ENCODE data around the gene SERINC5.
"Not testable (repeated sequence)": the region's sequence is repeated elsewhere in the genome, so short reads cannot be mapped to it uniquely, and the experiment has no call there.

Gene SERINC5

DNA sequence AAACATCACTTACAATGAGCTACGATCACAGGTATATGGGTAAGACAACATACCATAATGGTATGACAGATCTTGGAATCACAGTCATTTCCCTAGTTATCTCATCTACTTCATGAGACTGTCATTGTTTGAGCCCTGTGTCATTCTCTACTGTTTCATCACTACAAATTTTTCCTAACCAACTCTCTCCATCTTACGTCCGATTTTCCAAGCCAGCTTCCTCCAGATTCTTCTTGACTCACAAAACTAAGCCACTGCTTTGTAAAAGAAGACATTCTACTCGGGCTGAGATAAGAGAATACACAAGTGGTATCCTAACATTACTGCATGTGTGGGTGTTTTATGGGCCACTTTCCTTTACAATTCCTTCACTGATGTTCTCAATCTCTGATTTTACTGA, 49.6 kb downstream of the SERINC5 start:
- TF ChIP-seq, protein P1, sequence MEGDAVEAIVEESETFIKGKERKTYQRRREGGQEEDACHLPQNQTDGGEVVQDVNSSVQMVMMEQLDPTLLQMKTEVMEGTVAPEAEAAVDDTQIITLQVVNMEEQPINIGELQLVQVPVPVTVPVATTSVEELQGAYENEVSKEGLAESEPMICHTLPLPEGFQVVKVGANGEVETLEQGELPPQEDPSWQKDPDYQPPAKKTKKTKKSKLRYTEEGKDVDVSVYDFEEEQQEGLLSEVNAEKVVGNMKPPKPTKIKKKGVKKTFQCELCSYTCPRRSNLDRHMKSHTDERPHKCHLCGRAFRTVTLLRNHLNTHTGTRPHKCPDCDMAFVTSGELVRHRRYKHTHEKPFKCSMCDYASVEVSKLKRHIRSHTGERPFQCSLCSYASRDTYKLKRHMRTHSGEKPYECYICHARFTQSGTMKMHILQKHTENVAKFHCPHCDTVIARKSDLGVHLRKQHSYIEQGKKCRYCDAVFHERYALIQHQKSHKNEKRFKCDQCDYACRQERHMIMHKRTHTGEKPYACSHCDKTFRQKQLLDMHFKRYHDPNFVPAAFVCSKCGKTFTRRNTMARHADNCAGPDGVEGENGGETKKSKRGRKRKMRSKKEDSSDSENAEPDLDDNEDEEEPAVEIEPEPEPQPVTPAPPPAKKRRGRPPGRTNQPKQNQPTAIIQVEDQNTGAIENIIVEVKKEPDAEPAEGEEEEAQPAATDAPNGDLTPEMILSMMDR (IDR thresholded peaks at IDR 0.05; ENCODE audit: low read depth, low read length, missing control alignments), result no peak
- DNase-seq (ENCODE audit: low read depth), result no peak
- in situ Hi-C loops (cut with HindIII; ENCODE audit: low sequenced_read_pairs), result no loop called here
- H3K4me3 ChIP-seq (ENCODE audit: low read depth, low read length), result no peak overlapping the region

DNA sequence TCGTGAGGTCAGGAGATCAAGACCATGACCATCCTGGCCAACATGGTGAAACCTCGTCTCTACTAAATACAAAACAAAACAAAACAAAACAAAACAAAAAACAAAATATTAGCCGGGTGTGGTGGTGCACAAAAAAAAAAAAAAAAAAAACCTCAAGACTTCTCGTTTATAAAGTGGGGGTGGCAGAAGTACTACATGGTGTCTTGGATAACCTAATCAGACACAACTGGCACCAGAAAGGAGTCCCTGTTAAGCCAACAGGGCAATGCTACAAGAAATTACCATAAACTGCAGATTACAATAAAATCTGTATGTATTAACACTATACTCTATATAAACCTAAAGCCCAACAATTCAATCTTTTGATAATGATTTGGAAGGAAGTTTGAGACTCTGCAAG, 50.0 kb downstream of the SERINC5 start:
- no peak for DNase-seq (ENCODE audit: low read depth)
- in situ Hi-C loops (cut with HindIII; ENCODE audit: low sequenced_read_pairs), result no loop called here
- TF ChIP-seq, protein P1 (IDR thresholded peaks at IDR 0.05; ENCODE audit: low read depth, low read length, missing control alignments), result no peak
- H3K4me3 ChIP-seq (ENCODE audit: low read depth, low read length), result no peak overlapping the region

DNA sequence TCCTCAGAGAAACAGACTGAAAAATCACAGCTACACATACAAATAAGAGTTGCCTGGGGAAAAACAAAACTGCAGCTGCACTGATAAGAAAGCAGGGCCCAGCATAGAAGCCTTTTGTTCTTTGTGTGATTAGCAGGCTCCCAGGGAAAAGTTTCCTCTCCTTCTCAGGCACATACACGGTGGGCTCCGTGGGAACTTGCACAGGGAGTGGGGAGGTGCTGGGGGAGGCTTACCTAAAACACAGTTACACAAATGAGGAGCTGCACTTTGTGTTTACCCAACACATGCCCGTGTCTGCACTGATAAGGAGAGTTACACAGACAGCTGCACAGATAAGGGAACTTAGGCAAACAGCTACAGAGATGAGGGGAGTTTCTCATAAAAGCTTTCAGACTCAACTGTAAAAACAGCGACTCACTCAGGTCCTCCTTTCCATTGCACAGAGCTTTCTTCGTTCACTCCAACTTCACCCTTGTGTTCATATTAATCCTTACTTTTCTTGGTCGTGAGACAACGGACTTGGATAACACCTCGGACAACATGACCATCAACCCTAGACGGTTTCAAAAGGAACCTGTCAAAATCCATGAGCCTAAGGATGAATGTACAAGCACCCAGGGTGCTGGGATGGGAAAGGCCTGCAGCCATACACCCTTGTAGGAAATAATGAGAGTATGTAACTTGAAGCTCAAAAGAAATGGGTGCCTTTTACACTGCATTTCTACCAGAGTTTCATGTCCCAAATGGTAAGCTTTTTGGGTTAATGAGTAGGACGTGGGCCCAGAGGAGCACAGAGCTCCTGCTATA, 50.8 kb downstream of the SERINC5 start:
- in situ Hi-C loops (cut with HindIII; ENCODE audit: low sequenced_read_pairs), result no loop called here
- TF ChIP-seq, protein P1 (IDR thresholded peaks at IDR 0.05; ENCODE audit: low read depth, low read length, missing control alignments), result no peak
- DNase-seq (ENCODE audit: low read depth), result no peak
- H3K4me3 ChIP-seq (ENCODE audit: low read depth, low read length), result no peak overlapping the region

DNA sequence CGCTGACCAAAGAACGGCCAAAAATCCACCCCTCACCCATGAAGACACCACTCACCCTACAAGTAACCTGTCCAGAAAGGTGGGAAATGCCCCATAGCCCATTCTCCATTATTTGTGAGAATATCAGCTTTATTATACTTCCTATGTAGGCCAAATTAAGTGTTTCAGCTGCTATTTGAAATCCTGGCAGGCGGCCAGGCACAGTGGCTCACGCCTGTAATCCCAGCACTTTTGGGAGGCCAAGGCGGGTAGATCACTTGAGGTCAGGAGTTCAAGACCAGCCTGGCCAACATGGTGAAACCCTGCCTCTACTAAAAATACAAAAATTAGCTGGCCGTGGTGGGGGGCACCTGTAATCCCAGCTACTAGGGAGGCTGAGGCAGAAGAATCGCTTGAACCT, 54.1 kb downstream of the SERINC5 start:
- in situ Hi-C loops (cut with HindIII; ENCODE audit: low sequenced_read_pairs); DNase-seq (ENCODE audit: low read depth); H3K4me3 ChIP-seq (ENCODE audit: low read depth, low read length): not testable (repeated sequence)

DNA sequence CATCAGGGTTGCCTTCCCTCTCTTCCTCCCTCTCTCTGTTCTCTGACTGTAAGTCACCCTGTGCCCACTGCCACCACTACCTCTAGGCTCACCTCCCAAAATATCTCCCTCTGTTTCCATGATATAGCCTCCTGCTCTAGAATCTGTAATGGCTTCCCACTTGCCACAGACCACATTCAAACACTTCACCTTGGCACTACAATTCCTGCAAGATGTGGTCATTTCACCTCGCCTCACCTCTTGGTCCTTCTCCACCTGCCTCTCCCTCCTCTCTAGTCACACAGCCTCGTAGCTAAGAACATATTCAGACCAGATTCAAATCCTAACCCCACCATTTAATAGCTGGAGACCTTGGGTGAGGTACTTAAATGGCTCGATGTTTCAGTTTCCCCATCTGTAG, 56.9 kb downstream of the SERINC5 start:
- no peak for DNase-seq (ENCODE audit: low read depth)
- in situ Hi-C loops (cut with HindIII; ENCODE audit: low sequenced_read_pairs), result no loop called here
- TF ChIP-seq, protein P1 (IDR thresholded peaks at IDR 0.05; ENCODE audit: low read depth, low read length, missing control alignments), result no peak
- H3K4me3 ChIP-seq (ENCODE audit: low read depth, low read length), result no peak overlapping the region

DNA sequence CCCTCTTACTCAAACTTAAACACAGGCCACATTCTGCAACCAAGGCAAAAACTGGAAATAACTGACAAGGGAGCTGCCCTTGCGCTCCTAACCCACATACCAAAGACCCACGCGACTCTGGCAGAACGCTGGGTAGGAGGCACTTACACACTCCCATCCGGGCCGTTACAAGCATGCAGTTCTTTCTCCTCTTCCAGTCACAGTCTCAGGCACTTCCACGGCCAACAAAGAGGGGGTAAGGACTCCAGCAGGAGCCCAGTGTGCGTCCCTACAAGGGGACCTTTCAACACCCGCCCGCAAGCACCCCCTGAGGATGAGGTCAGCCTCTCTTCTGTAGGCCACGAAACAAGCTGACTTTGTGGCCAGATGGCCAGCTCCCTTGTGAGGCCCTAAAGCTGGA, 57.4 kb downstream of the SERINC5 start:
- in situ Hi-C loops (cut with HindIII; ENCODE audit: low sequenced_read_pairs), result no loop called here
- H3K4me3 ChIP-seq (ENCODE audit: low read depth, low read length), result no peak overlapping the region
- TF ChIP-seq, protein P1 (IDR thresholded peaks at IDR 0.05; ENCODE audit: low read depth, low read length, missing control alignments), result no peak
- no peak for DNase-seq (ENCODE audit: low read depth)

DNA sequence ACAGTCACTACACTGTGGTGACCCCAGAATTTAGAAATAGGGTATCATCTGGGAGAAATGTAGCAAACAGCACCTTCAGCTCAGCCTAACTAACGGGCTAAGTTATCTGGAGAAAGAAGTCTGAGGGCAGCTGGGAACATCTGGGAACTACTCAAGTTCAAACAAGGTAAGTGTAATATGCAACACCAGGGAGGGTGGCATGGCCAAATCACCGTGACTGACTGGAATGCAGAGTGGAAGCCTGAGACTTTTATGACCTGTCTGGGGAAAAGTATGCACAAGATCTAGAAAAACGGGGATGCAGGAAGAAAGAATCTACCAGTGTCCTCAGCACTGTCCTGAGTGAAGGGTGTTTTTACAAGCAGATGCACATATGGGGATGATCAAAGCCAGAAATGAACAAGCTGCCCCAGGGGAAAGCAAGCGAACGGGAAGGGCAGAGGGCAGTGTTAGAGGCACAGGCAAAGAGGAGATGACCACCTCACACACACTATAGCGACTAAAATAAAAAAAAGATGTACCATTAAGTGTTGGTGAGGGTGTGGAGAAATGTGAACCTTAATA, 59.9 kb downstream of the SERINC5 start:
- in situ Hi-C loops (cut with HindIII; ENCODE audit: low sequenced_read_pairs), result no loop called here
- TF ChIP-seq, protein P1 (IDR thresholded peaks at IDR 0.05; ENCODE audit: low read depth, low read length, missing control alignments), result no peak
- H3K4me3 ChIP-seq (ENCODE audit: low read depth, low read length), result no peak overlapping the region
- no peak for DNase-seq (ENCODE audit: low read depth)

Measured in astrocyte of the cerebellum (primary cell).